Measurements from ENCODE around the gene GRB10.

GRB10 gene

GRCh38 chr7:50803359-50804337, 21.0 kb upstream of the GRB10 start:
- DNase-seq: no peak

- DNase-seq: no peak
These were observed 19.2 kb upstream of the GRB10 start for GRCh38 chr7:50801907-50802306.

GRCh38 chr7:50799873-50800272, 17.2 kb upstream of the GRB10 start:
- DNase-seq: no peak

- no peak for DNase-seq
These were observed 15.4 kb upstream of the GRB10 start for GRCh38 chr7:50798126-50798525.

- DNase-seq: no peak
These were observed 13.1 kb upstream of the GRB10 start for GRCh38 chr7:50795831-50796230.

GRCh38 chr7:50795253-50795652, 12.6 kb upstream of the GRB10 start:
- no peak for DNase-seq

GRCh38 chr7:50793947-50794570, 11.4 kb upstream of the GRB10 start:
- DNase-seq: no peak

GRCh38 chr7:50793120-50793946, 10.6 kb upstream of the GRB10 start:
- DNase-seq: peak in 1 of 2 donors; percentile 22

- peak; percentile 24 to 35 for DNase-seq
These were observed 9.8 kb upstream of the GRB10 start for GRCh38 chr7:50792342-50793119.

- peak in 1 of 2 donors; percentile 25 for DNase-seq
These were observed 9.2 kb upstream of the GRB10 start for GRCh38 chr7:50791938-50792341.

- no peak for DNase-seq
These were observed 8.8 kb upstream of the GRB10 start for GRCh38 chr7:50791363-50791937.

GRCh38 chr7:50790381-50790780, 7.7 kb upstream of the GRB10 start:
- no peak for DNase-seq

- no peak for DNase-seq
These were observed 5.7 kb upstream of the GRB10 start for GRCh38 chr7:50788382-50788781.

GRCh38 chr7:50787825-50788224, 5.1 kb upstream of the GRB10 start:
- DNase-seq: no peak

- DNase-seq: no peak
These were observed 2.6 kb upstream of the GRB10 start for GRCh38 chr7:50785346-50785745.

GRCh38 chr7:50783801-50784507, 1.3 kb upstream of the GRB10 start:
- no peak for DNase-seq

GRCh38 chr7:50783303-50783702, 607 bp upstream of the GRB10 start:
- no peak for DNase-seq

GRCh38 chr7:50781381-50782293, 1.1 kb downstream of the GRB10 start:
- DNase-seq: no peak

- no peak for DNase-seq
These were observed 2.3 kb downstream of the GRB10 start for GRCh38 chr7:50780436-50780835.

- DNase-seq: no peak
These were observed 3.3 kb downstream of the GRB10 start for GRCh38 chr7:50779427-50779826.

Measured in inflammatory macrophage treated with lipopolysaccharide for 1 hour (primary cell).